ENCODE measurements around the gene NOX4.

NOX4 gene

GRCh38 chr11:89503422-89503821, 12.2 kb upstream of the NOX4 start:
- Mint-ChIP-seq H3K27me3 (ENCODE audit: low read depth, poor library complexity) (no peaks in the 10 kb centered on the region), H3K4me3 (no peak overlapping the region), H3K4me1 (no peaks in the 10 kb centered on the region), H3K27ac (no peak overlapping the region), H3K9me3 (no peaks in the 10 kb centered on the region), H3K36me3 (ENCODE audit: low read depth) (no peaks in the 10 kb centered on the region)
- no peak for DNase-seq
- no peak for TF ChIP-seq CTCF (IDR thresholded peaks at IDR 0.05)

GRCh38 chr11:89502301-89502700, 11.1 kb upstream of the NOX4 start:
- Mint-ChIP-seq H3K9me3 (no peaks in the 10 kb centered on the region), H3K4me3 (no peak overlapping the region)
- TF ChIP-seq CTCF (IDR thresholded peaks at IDR 0.05): no peak

GRCh38 chr11:89500336-89500735, 9.2 kb upstream of the NOX4 start:
- no peaks in the 10 kb centered on the region for H3K9me3 Mint-ChIP-seq
- no peak for TF ChIP-seq CTCF (IDR thresholded peaks at IDR 0.05)
- no peak overlapping the region for H3K27ac Mint-ChIP-seq
- H3K27me3 Mint-ChIP-seq (ENCODE audit: low read depth, poor library complexity): peaks cover 1% of the 10 kb centered on the region
- no peaks in the 10 kb centered on the region for H3K36me3 Mint-ChIP-seq (ENCODE audit: low read depth)
- H3K4me1 Mint-ChIP-seq: peaks cover 4% of the 10 kb centered on the region
- DNase-seq: no peak
- no peak overlapping the region for H3K4me3 Mint-ChIP-seq

More at GRCh38 chr11:89502301-89502700, 11.1 kb upstream of the NOX4 start:
- no peaks in the 10 kb centered on the region for H3K27me3 Mint-ChIP-seq (ENCODE audit: low read depth, poor library complexity)
- no peak overlapping the region for H3K27ac Mint-ChIP-seq
- H3K4me1 Mint-ChIP-seq: no peaks in the 10 kb centered on the region
- no peak for DNase-seq
- H3K36me3 Mint-ChIP-seq (ENCODE audit: low read depth): no peaks in the 10 kb centered on the region

- H3K36me3 Mint-ChIP-seq (ENCODE audit: low read depth): no peaks in the 10 kb centered on the region
- DNase-seq: no peak
- H3K27me3 Mint-ChIP-seq (ENCODE audit: low read depth, poor library complexity): peaks cover 4% of the 10 kb centered on the region
- no peaks in the 10 kb centered on the region for H3K9me3 Mint-ChIP-seq
- TF ChIP-seq CTCF (IDR thresholded peaks at IDR 0.05): peak; percentile 17
- peaks cover 4% of the 10 kb centered on the region for H3K4me1 Mint-ChIP-seq
- H3K4me3 Mint-ChIP-seq: no peak overlapping the region
- no peak overlapping the region for H3K27ac Mint-ChIP-seq
Observed at GRCh38 chr11:89498845-89499448, 7.8 kb upstream of the NOX4 start.

GRCh38 chr11:89495951-89496350, 4.8 kb upstream of the NOX4 start:
- H3K27ac Mint-ChIP-seq: no peak overlapping the region
- no peaks in the 10 kb centered on the region for H3K36me3 Mint-ChIP-seq (ENCODE audit: low read depth)
- no peaks in the 10 kb centered on the region for H3K9me3 Mint-ChIP-seq
- TF ChIP-seq CTCF (IDR thresholded peaks at IDR 0.05): no peak
- H3K4me3 Mint-ChIP-seq: no peak overlapping the region
- peaks cover 26% of the 10 kb centered on the region for H3K4me1 Mint-ChIP-seq
- H3K27me3 Mint-ChIP-seq (ENCODE audit: low read depth, poor library complexity): peaks cover 7% of the 10 kb centered on the region
- no peak for DNase-seq

GRCh38 chr11:89493431-89493830, 2.3 kb upstream of the NOX4 start:
- Mint-ChIP-seq H3K27ac (no peak overlapping the region), H3K36me3 (ENCODE audit: low read depth) (no peaks in the 10 kb centered on the region), H3K4me3 (no peak overlapping the region), H3K27me3 (ENCODE audit: low read depth, poor library complexity) (peaks cover 14% of the 10 kb centered on the region), H3K4me1 (peaks cover 42% of the 10 kb centered on the region), H3K9me3 (no peaks in the 10 kb centered on the region)
- no peak for TF ChIP-seq CTCF (IDR thresholded peaks at IDR 0.05)
- no peak for DNase-seq
